Ascending aorta (tissue), 2 donors: ENCODE results near the gene FLYWCH2. TPM values are rescaled to one million over a fixed set of nuclear protein-coding genes. Genes with fewer than 3 reads are reported as not detected.
A peak's percentile ranks its signal among the peaks of the same experiment; 100 is the strongest.

Experiments
- DNase-seq, 2 donors: peaks; one replicate each; pipeline ENCODE4 v3.0.0-alpha.2; 2019; ENCODE audit warnings: low spot score in 2 of 2
- H3K27ac ChIP-seq, 2 donors: fragments of 200-600 bp; sonication (generic); one replicate each; pipeline ENCODE4 v1.5.1; 2016 to 2017; ENCODE audit warnings: mild to moderate bottlenecking in 1 of 2
- H3K27me3 ChIP-seq: fragments of 200-600 bp; sonication (generic); one replicate; pipeline ENCODE4 v1.5.1; 2017
- H3K36me3 ChIP-seq, 2 donors: fragments of 200-600 bp; sonication (generic); one replicate each; pipeline ENCODE4 v1.5.1; 2016
- H3K4me1 ChIP-seq, 2 donors: fragments of 200-600 bp; sonication (generic); one replicate each; pipeline ENCODE4 v1.5.1; 2016 to 2017; ENCODE audit warnings: mild to moderate bottlenecking in 1 of 2
- H3K4me3 ChIP-seq, 2 donors: fragments of 200-600 bp; sonication (generic); one replicate each; pipeline ENCODE4 v1.5.1; 2016 to 2017; ENCODE audit warnings: mild to moderate bottlenecking in 1 of 2
- H3K9me3 ChIP-seq, 2 donors: fragments of 200-600 bp; sonication (generic); one replicate each; pipeline ENCODE4 v1.5.1; 2016
- CTCF ChIP-seq, 3 experiments: fragments of 200-600 bp in 2 of 3; fragments of 450-650 bp in 1 of 3; sonication (generic) in 2 of 3; IDR thresholded peaks; one replicate each; pipeline ENCODE4 v1.5.1; 2016 to 2019; ENCODE audit warnings: antibody characterized with exemption in 3 of 3, mild to moderate bottlenecking in 1 of 3, moderate library complexity in 1 of 3
- intact Hi-C: fragments of 100-400 bp; cut with DNase I; formaldehyde crosslinking; loops from one replicate; pipeline ENCODE4 v1.15.1; 2023
- total RNA-seq: library from RNA; depleted of rRNA; stranded (reverse); fragments of >200 nt; gene quantifications from one replicate; pipeline ENCODE4 v1.1.0, GENCODE V29; 2016

Gene FLYWCH2
- total RNA-seq, 1 donor from 2014 or later, result 109 TPM

GRCh38 chr16:2910441-2910969, 27.5 kb downstream of the FLYWCH2 start:
- DNase-seq, result no peak
- TF ChIP-seq CTCF (IDR thresholded peaks at IDR 0.05), result no peak
- H3K36me3 ChIP-seq, result peaks cover 11 to 12% of the 10 kb centered on the region in 2 donors
- intact Hi-C loops, result loop anchor here (5.0 to 10.0 kb wide), 3 partner anchors 43 to 376 kb away; partner anchors contain the start of genes CEMP1, PDPK1 and PKMYT1
- no peaks in the 10 kb centered on the region for H3K9me3 ChIP-seq
- no peak overlapping the region for H3K4me3 ChIP-seq
- no peak overlapping the region for H3K27ac ChIP-seq
- no peaks in the 10 kb centered on the region for H3K27me3 ChIP-seq
- peaks cover 0 to 23% of the 10 kb centered on the region in 2 donors for H3K4me1 ChIP-seq

GRCh38 chr16:2911638-2912329, 28.8 kb downstream of the FLYWCH2 start, which contains the start of gene FLYWCH1:
Gene FLYWCH1 (plus strand): TSS chr16:2911931. CDS start chr16:2929686, 17,755 bp downstream.
- Histone ChIP-seq H3K36me3 (peaks cover 11 to 20% of the 10 kb centered on the region in 2 donors), H3K9me3 (no peaks in the 10 kb centered on the region), H3K4me1 (peaks cover 0 to 15% of the 10 kb centered on the region in 2 donors), H3K4me3 (peak within 1 kb of the TSS; percentile 73 to 87), H3K27ac (peak within 1 kb of the TSS; percentile 83 to 88), H3K27me3 (no peaks in the 10 kb centered on the region)
- intact Hi-C loops, result loop anchor here (5.0 to 10.0 kb wide), 3 partner anchors 44 to 377 kb away; partner anchors contain the start of genes CEMP1, PDPK1 and PKMYT1
- no peak for TF ChIP-seq CTCF (IDR thresholded peaks at IDR 0.05)
- DNase-seq, result peak; percentile 92 to 99

GRCh38 chr16:2912330-2913199, 29.6 kb downstream of the FLYWCH2 start:
- intact Hi-C loops, result loop anchor here (5.0 to 10.0 kb wide), 3 partner anchors 45 to 378 kb away; partner anchors contain the start of genes CEMP1, PDPK1 and PKMYT1
- DNase-seq, result peak in 1 of 2 donors; percentile 73

GRCh38 chr16:2913603-2914002, 30.6 kb downstream of the FLYWCH2 start:
- no peak for TF ChIP-seq CTCF (IDR thresholded peaks at IDR 0.05)
- H3K4me3 ChIP-seq, result peak overlapping the region in 1 of 2 donors; percentile 87
- no peak overlapping the region for H3K27ac ChIP-seq

More at GRCh38 chr16:2912330-2913199, 29.6 kb downstream of the FLYWCH2 start:
- Histone ChIP-seq H3K27me3 (no peaks in the 10 kb centered on the region), H3K27ac (peak overlapping the region; percentile 83 to 88), H3K36me3 (peaks cover 14 to 20% of the 10 kb centered on the region in 2 donors), H3K4me3 (peak overlapping the region; percentile 73 to 87), H3K9me3 (no peaks in the 10 kb centered on the region), H3K4me1 (peaks cover 0 to 12% of the 10 kb centered on the region in 2 donors)
- TF ChIP-seq CTCF (IDR thresholded peaks at IDR 0.05), result peak in 1 of 3 experiments; percentile 1

GRCh38 chr16:2914233-2914632, 31.2 kb downstream of the FLYWCH2 start:
- intact Hi-C loops, result loop anchor here (5.0 to 10.0 kb wide), 3 partner anchors 47 to 379 kb away; partner anchors contain the start of genes CEMP1, PDPK1 and PKMYT1
- peaks cover 2 to 16% of the 10 kb centered on the region in 2 donors for H3K4me1 ChIP-seq
- no peak for TF ChIP-seq CTCF (IDR thresholded peaks at IDR 0.05)
- no peak for DNase-seq
- no peak overlapping the region for H3K4me3 ChIP-seq
- no peaks in the 10 kb centered on the region for H3K9me3 ChIP-seq
- H3K36me3 ChIP-seq, result peaks cover 19 to 20% of the 10 kb centered on the region in 2 donors
- no peaks in the 10 kb centered on the region for H3K27me3 ChIP-seq
- no peak overlapping the region for H3K27ac ChIP-seq

More at GRCh38 chr16:2913603-2914002, 30.6 kb downstream of the FLYWCH2 start:
- Histone ChIP-seq H3K9me3 (no peaks in the 10 kb centered on the region), H3K27me3 (no peaks in the 10 kb centered on the region), H3K36me3 (peaks cover 15 to 20% of the 10 kb centered on the region in 2 donors), H3K4me1 (peaks cover 0 to 12% of the 10 kb centered on the region in 2 donors)
- DNase-seq, result no peak
- intact Hi-C loops, result loop anchor here (5.0 to 10.0 kb wide), 3 partner anchors 46 to 379 kb away; partner anchors contain the start of genes CEMP1, PDPK1 and PKMYT1
